OCI-LY1 (cell line): ENCODE results near the gene MAST4.

Experiments
- H2AFZ ChIP-seq: fragments of 200-600 bp; sonication (generic), shearing (Covaris generic); 2 replicates; pipeline ENCODE4 v1.6.0; 2014; ENCODE audit warnings: antibody characterized with exemption, mild to moderate bottlenecking, low read length
- H3F3A ChIP-seq: fragments of 200-600 bp; sonication (generic), shearing (Covaris generic); 2 replicates; pipeline ENCODE4 v1.6.0; 2014; ENCODE audit warnings: mild to moderate bottlenecking, antibody characterized with exemption, low read length, moderate library complexity; ENCODE audit not compliant: insufficient read depth
- H3K27ac ChIP-seq: fragments of 200-600 bp; sonication (generic); 2 replicates; pipeline ENCODE4 v1.5.1; 2014; ENCODE audit warnings: low read length, mixed run types, mild to moderate bottlenecking, low read depth; ENCODE audit not compliant: poor library complexity, severe bottlenecking
- H3K27me3 ChIP-seq: fragments of 200-600 bp; sonication (generic); 2 replicates; pipeline ENCODE4 v1.6.0; 2014; ENCODE audit warnings: antibody characterized with exemption, mild to moderate bottlenecking, low read length, moderate library complexity; ENCODE audit not compliant: insufficient read depth
- H3K36me3 ChIP-seq: fragments of 200-600 bp; sonication (generic); 2 replicates; pipeline ENCODE4 v1.6.1; 2014; ENCODE audit warnings: mild to moderate bottlenecking, antibody characterized with exemption, low read length, moderate library complexity, mixed read lengths; ENCODE audit not compliant: insufficient read depth
- H3K4me1 ChIP-seq: fragments of 200-600 bp; sonication (generic); 2 replicates; pipeline ENCODE4 v1.5.1; 2014; ENCODE audit warnings: mild to moderate bottlenecking, low read length, moderate library complexity; ENCODE audit not compliant: insufficient read depth, severe bottlenecking
- H3K4me2 ChIP-seq: fragments of 200-600 bp; sonication (generic), shearing (Covaris generic); 2 replicates; pipeline ENCODE4 v1.6.1; 2014; ENCODE audit warnings: low read length
- H3K4me3 ChIP-seq: fragments of 200-600 bp; sonication (generic); 2 replicates; pipeline ENCODE4 v1.5.1; 2014; ENCODE audit warnings: low read length, low read depth, mild to moderate bottlenecking, mixed read lengths; ENCODE audit not compliant: poor library complexity, severe bottlenecking
- H3K79me2 ChIP-seq: fragments of 200-600 bp; shearing (Covaris generic); 2 replicates; pipeline ENCODE4 v1.6.1; 2016; ENCODE audit warnings: mixed run types, low read length, mixed read lengths; ENCODE audit not compliant: insufficient read depth
- H3K9ac ChIP-seq: fragments of 200-600 bp; sonication (generic), shearing (Covaris generic); 2 replicates; pipeline ENCODE4 v1.6.1; 2014; ENCODE audit warnings: mild to moderate bottlenecking, low read length, mixed read lengths
- H3K9me2 ChIP-seq: fragments of 200-600 bp; sonication (generic), shearing (Covaris generic); 2 replicates; pipeline ENCODE4 v1.6.1; 2014; ENCODE audit warnings: low read depth, mild to moderate bottlenecking, low read length, mixed read lengths
- H3K9me3 ChIP-seq: fragments of 200-600 bp; shearing (Covaris generic); 2 replicates; pipeline ENCODE4 v1.6.1; 2014; ENCODE audit warnings: low read length, mixed read lengths
- H4K20me1 ChIP-seq: fragments of 200-600 bp; sonication (generic), shearing (Covaris generic); 2 replicates; pipeline ENCODE4 v1.6.0; 2016; ENCODE audit warnings: mild to moderate bottlenecking, low read length; ENCODE audit not compliant: insufficient read depth
- EZH2 ChIP-seq: fragments of 200-600 bp; sonication (generic), shearing (Covaris generic); IDR thresholded peaks from 2 replicates; pipeline ENCODE4 v1.8.0; 2017; ENCODE audit warnings: borderline replicate concordance, mixed run types, mild to moderate bottlenecking, antibody characterized with exemption, low read length, moderate library complexity, mixed read lengths
- TF ChIP-seq, protein P1 (sequence below): fragments of 200-600 bp; sonication (generic), shearing (Covaris generic); IDR thresholded peaks from 2 replicates; pipeline ENCODE4 v1.5.1; 2017; ENCODE audit warnings: mild to moderate bottlenecking, antibody characterized with exemption, low read length, moderate library complexity, mixed read lengths

The MAST4 gene

DNA sequence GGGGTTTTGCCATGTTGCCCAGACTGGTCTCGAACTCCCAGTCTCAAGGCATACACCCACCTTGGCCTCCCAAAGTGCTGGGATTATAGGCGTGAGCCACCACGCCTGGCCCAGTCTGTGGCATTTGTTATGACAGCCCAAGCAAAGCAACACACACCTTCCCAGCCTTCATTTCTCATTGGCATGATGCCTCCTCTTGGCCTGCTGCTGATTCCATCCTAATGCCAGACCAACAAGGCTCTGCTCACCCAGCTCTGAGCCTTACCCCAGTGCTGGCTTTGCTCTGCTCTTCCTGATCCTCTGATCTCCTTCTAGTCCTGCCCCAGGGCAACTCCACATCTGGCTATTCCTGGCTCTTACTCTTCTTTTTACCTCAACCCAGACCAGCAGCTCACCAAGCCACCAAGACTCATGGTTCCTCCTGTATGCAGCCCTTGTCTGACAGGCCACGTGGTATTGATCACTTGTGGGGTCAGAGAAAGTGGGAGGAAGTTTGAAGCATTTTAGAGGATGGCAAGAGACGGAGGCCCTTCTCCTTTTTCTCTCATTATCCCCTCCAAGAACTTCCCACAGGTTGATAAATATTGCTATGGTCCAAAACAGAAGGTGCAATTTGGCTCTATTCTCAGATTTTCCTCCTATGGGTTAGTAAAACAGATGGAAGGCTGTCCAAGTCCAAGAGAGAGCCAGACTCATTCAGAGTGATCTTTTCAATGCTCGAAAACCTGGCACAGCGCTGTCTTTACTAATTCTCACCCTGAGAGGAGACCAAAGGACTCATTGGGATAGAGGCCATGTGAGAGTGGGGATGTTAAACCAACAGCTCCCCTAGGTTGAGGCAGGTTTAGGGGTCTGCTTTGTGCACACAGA is 599.4 kb downstream of the MAST4 start:
- TF ChIP-seq, protein P1, sequence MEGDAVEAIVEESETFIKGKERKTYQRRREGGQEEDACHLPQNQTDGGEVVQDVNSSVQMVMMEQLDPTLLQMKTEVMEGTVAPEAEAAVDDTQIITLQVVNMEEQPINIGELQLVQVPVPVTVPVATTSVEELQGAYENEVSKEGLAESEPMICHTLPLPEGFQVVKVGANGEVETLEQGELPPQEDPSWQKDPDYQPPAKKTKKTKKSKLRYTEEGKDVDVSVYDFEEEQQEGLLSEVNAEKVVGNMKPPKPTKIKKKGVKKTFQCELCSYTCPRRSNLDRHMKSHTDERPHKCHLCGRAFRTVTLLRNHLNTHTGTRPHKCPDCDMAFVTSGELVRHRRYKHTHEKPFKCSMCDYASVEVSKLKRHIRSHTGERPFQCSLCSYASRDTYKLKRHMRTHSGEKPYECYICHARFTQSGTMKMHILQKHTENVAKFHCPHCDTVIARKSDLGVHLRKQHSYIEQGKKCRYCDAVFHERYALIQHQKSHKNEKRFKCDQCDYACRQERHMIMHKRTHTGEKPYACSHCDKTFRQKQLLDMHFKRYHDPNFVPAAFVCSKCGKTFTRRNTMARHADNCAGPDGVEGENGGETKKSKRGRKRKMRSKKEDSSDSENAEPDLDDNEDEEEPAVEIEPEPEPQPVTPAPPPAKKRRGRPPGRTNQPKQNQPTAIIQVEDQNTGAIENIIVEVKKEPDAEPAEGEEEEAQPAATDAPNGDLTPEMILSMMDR, result no peak
- TF ChIP-seq EZH2, result no peak
- Histone ChIP-seq H3K27me3 (no peaks in the 10 kb centered on the region), H3K4me3 (peak overlapping the region; percentile 69), H3K9ac (peak overlapping the region; percentile 83), H3K27ac (peak overlapping the region; percentile 90), H3K79me2 (peaks cover 54% of the 10 kb centered on the region), H3K9me2 (no peaks in the 10 kb centered on the region), H3K36me3 (peaks cover 41% of the 10 kb centered on the region), H3K4me1 (peaks cover 96% of the 10 kb centered on the region), H3F3A (no peaks in the 10 kb centered on the region), H2AFZ (no peak overlapping the region), H3K9me3 (no peaks in the 10 kb centered on the region; the same call in 1 of the 2 replicates), H4K20me1 (no peaks in the 10 kb centered on the region), H3K4me2 (peak overlapping the region; percentile 88)

DNA sequence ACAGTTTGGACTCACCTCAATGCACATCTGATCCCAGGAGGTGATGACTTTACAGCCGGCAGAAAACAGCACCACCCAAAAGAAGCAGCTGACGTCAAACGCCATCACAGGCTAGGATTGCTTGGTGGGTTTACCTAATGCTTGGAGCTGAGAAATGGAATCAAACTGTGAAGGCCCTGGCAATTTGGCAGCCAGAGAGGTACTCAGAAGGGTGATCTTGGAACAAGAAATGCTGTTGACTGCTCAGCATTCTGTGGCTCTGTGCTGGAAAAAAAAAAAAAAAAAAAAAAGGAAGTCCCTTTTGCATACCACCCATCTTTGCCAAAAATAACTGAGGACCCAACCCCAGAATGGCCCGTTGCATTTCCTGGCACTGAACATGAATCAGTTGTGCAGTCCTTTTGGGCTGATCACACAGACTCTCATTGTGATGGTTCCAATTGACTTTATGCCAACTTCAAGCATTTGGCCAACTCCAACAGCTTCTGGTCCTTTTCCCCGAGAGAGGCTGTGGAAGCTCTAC is 600.4 kb downstream of the MAST4 start, which contains the start of gene CD180:
Gene CD180 (minus strand): TSS at position 263 of the 523 bp plus-strand sequence. CDS start 158 bp downstream, at position 105.
- H3K9ac ChIP-seq, result peak within 1 kb of the TSS; percentile 83
- peaks cover 33% of the 10 kb centered on the region for H3K36me3 ChIP-seq
- TF ChIP-seq, protein P1, result no peak
- TF ChIP-seq EZH2, result no peak
- peak within 1 kb of the TSS; percentile 69 for H3K4me3 ChIP-seq
- H3K9me3 ChIP-seq, result no peaks in the 10 kb centered on the region; the same call in 1 of the 2 replicates
- peak within 1 kb of the TSS; percentile 90 for H3K27ac ChIP-seq
- peak within 1 kb of the TSS; percentile 88 for H3K4me2 ChIP-seq
- peaks cover 44% of the 10 kb centered on the region for H3K79me2 ChIP-seq
- no peaks in the 10 kb centered on the region for H3F3A ChIP-seq
- no peaks in the 10 kb centered on the region for H3K9me2 ChIP-seq
- no peak within 1 kb of the TSS for H2AFZ ChIP-seq
- peaks cover 95% of the 10 kb centered on the region for H3K4me1 ChIP-seq
- H4K20me1 ChIP-seq, result no peaks in the 10 kb centered on the region
- H3K27me3 ChIP-seq, result no peaks in the 10 kb centered on the region

DNA sequence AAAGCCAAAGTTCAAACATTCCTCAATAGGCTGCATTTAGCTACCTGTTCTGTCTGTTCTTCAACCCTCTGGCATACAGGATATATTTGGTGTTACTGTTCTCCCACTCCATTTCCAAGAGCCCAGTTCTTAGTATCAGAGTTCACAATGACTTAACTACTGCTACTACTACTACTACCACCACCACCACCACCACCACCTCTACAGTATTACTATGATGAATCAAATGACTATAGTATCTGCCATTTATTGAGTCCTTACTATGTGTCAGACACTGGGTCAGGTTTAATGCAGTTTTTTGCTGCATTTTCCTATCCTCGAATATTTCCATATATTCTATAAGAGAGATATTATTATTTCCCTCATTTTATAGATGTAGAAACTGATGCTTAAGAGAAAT is 601.3 kb downstream of the MAST4 start:
- peak overlapping the region; percentile 90 for H3K27ac ChIP-seq
- H3K79me2 ChIP-seq, result peaks cover 38% of the 10 kb centered on the region
- peaks cover 98% of the 10 kb centered on the region for H3K4me1 ChIP-seq

More for the DNA sequence above, 601.3 kb downstream of the MAST4 start:
- Histone ChIP-seq H3K27me3 (no peaks in the 10 kb centered on the region), H3K9ac (peak overlapping the region; percentile 83; the same call in 1 of the 2 replicates), H4K20me1 (no peaks in the 10 kb centered on the region), H3K4me3 (peak overlapping the region; percentile 69), H3K36me3 (peaks cover 23% of the 10 kb centered on the region), H3K4me2 (peak overlapping the region; percentile 88), H3K9me2 (no peaks in the 10 kb centered on the region), H3F3A (no peaks in the 10 kb centered on the region), H3K9me3 (no peaks in the 10 kb centered on the region; the same call in 1 of the 2 replicates), H2AFZ (no peak overlapping the region)
- TF ChIP-seq EZH2, result no peak
- TF ChIP-seq, protein P1, result no peak
